ENCODE measurements around the gene GNLY. TPM values are rescaled to one million over a fixed set of nuclear protein-coding genes. Genes with fewer than 3 reads are reported as not detected.

GNLY gene
- total and polyA plus RNA-seq, 2 of the 13 experiments (the other 11 are each of a cell fraction or from before 2014, with no cell fraction given), result not detected

DNA sequence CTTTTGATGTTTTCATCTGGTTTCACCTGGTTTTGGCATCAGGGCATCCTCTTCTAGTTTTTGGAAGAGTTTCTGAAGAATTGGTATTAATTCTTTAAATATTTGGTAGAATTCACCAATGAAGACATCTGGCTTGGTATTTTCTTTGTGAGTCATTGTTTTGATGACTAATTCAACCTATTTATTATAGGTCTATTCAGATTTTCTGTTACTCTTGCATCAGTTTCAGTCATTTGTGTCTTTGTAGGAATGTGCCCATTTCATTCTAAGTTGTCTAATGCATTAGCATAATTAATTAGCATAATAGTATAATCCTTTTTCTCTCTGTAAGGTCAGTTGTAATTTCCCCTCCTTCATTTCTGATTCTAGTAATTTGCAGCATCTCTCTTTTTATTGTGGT is 8.0 kb downstream of the GNLY start:
- no peak overlapping the region for H3K4me2 ChIP-seq (ENCODE audit: low read depth, low read length)
- ChIA-PET POLR2A (no interaction called here), CTCF (ENCODE audit: low intra/inter-chr PET ratio, low total read pairs) (no interaction called here)
- ATAC-seq, result no peak
- DNase-seq (ENCODE audit: low spot score), result no peak
- no peak overlapping the region for H3K27ac ChIP-seq (ENCODE audit: extremely low read length, insufficient read depth, low read length)
- no peaks in the 10 kb centered on the region for H3K79me2 ChIP-seq (ENCODE audit: insufficient read depth, low read length)
- H2AFZ ChIP-seq (ENCODE audit: low read length), result no peak overlapping the region
- peaks cover 4 to 29% of the 10 kb centered on the region in 2 experiments; a peak in 3 of 5 replicates for H3K27me3 ChIP-seq (ENCODE audit: control insufficient read depth in 1 of 2, insufficient read depth in 2 of 2, low read length in 2 of 2)
- intact Hi-C loops (cut with micrococcal nuclease; ENCODE audit: unreplicated experiment) (no loop called here), in situ Hi-C loops (cut with HindIII; ENCODE audit: extremely low pct_ligation_motif_present, low pct_unique_long_range_greater_than_20kb) (no loop called here)
- no peak overlapping the region for H3K9ac ChIP-seq (ENCODE audit: insufficient read depth, low read depth, low read length)
- no peaks in the 10 kb centered on the region for H3K9me3 ChIP-seq (ENCODE audit: low read length)
- no peaks in the 10 kb centered on the region for H3K36me3 ChIP-seq (replicated peaks in 1 of 2; ENCODE audit: control insufficient read depth in 1 of 2, insufficient read depth in 2 of 2, low read length in 2 of 2)
- no peak overlapping the region for H3K4me3 ChIP-seq (replicated peaks in 1 of 3; ENCODE audit: insufficient read depth in 1 of 3, low read depth in 2 of 3, low read length in 3 of 3)
- no peaks in the 10 kb centered on the region for H3K4me1 ChIP-seq (ENCODE audit: insufficient read depth, low read length)
- FAIRE-seq, result no peak
- BruUV-seq (replicated peaks), result no TSS peak
- TF ChIP-seq, protein P1, sequence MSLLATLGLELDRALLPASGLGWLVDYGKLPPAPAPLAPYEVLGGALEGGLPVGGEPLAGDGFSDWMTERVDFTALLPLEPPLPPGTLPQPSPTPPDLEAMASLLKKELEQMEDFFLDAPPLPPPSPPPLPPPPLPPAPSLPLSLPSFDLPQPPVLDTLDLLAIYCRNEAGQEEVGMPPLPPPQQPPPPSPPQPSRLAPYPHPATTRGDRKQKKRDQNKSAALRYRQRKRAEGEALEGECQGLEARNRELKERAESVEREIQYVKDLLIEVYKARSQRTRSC (CRISPR knock-in tag; IDR thresholded peaks at IDR 0.05; ENCODE audit: low read depth), result no peak
- TF ChIP-seq TAF1 (CRISPR knock-in tag; IDR thresholded peaks at IDR 0.05) (no peak), ZNF761 (CRISPR knock-in tag; conservative IDR thresholded peaks at IDR 0.05) (no peak), ZNF451 (CRISPR knock-in tag; IDR thresholded peaks at IDR 0.05) (no peak), ZNF253 (CRISPR knock-in tag; IDR thresholded peaks at IDR 0.05; ENCODE audit: borderline replicate concordance) (no peak), ZNF207 (IDR thresholded peaks at IDR 0.05; ENCODE audit: borderline replicate concordance) (no peak), AKAP8 (CRISPR knock-in tag; IDR thresholded peaks at IDR 0.05) (no peak), ZNF124 (CRISPR knock-in tag; IDR thresholded peaks at IDR 0.05) (no peak)
- TF ChIP-seq, protein P2, sequence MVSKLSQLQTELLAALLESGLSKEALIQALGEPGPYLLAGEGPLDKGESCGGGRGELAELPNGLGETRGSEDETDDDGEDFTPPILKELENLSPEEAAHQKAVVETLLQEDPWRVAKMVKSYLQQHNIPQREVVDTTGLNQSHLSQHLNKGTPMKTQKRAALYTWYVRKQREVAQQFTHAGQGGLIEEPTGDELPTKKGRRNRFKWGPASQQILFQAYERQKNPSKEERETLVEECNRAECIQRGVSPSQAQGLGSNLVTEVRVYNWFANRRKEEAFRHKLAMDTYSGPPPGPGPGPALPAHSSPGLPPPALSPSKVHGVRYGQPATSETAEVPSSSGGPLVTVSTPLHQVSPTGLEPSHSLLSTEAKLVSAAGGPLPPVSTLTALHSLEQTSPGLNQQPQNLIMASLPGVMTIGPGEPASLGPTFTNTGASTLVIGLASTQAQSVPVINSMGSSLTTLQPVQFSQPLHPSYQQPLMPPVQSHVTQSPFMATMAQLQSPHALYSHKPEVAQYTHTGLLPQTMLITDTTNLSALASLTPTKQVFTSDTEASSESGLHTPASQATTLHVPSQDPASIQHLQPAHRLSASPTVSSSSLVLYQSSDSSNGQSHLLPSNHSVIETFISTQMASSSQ (IDR thresholded peaks at IDR 0.05; ENCODE audit: low read depth), result no peak
- TF ChIP-seq, protein P2 (CRISPR knock-in tag; IDR thresholded peaks at IDR 0.05; ENCODE audit: borderline replicate concordance), result no peak
- TF ChIP-seq, protein P3, sequence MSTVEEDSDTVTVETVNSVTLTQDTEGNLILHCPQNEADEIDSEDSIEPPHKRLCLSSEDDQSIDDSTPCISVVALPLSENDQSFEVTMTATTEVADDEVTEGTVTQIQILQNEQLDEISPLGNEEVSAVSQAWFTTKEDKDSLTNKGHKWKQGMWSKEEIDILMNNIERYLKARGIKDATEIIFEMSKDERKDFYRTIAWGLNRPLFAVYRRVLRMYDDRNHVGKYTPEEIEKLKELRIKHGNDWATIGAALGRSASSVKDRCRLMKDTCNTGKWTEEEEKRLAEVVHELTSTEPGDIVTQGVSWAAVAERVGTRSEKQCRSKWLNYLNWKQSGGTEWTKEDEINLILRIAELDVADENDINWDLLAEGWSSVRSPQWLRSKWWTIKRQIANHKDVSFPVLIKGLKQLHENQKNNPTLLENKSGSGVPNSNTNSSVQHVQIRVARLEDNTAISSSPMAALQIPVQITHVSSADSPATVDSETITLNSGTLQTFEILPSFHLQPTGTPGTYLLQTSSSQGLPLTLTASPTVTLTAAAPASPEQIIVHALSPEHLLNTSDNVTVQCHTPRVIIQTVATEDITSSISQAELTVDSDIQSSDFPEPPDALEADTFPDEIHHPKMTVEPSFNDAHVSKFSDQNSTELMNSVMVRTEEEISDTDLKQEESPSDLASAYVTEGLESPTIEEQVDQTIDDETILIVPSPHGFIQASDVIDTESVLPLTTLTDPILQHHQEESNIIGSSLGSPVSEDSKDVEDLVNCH (CRISPR knock-in tag; IDR thresholded peaks at IDR 0.05), result no peak
- TF ChIP-seq, protein P4, sequence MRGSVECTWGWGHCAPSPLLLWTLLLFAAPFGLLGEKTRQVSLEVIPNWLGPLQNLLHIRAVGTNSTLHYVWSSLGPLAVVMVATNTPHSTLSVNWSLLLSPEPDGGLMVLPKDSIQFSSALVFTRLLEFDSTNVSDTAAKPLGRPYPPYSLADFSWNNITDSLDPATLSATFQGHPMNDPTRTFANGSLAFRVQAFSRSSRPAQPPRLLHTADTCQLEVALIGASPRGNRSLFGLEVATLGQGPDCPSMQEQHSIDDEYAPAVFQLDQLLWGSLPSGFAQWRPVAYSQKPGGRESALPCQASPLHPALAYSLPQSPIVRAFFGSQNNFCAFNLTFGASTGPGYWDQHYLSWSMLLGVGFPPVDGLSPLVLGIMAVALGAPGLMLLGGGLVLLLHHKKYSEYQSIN (CRISPR knock-in tag; IDR thresholded peaks at IDR 0.05; ENCODE audit: borderline replicate concordance), result no peak
- no peaks in the 10 kb centered on the region for H4K20me1 ChIP-seq (ENCODE audit: insufficient read depth, low read length)
